ENCODE results near the gene SNAPC1.

SNAPC1 gene

GRCh38 chr14:61836184-61836583, 74.0 kb downstream of the SNAPC1 start:
- no peaks in the 10 kb centered on the region for H3K27me3 ChIP-seq (ENCODE audit: control insufficient read depth, insufficient read depth, low read length)
- no peaks in the 10 kb centered on the region for H3K36me3 ChIP-seq (ENCODE audit: control insufficient read depth, insufficient read depth, low read length)
- no peak overlapping the region for H3K4me3 ChIP-seq (ENCODE audit: low read length)
- H3K9me3 ChIP-seq (ENCODE audit: control insufficient read depth, low read length), result no peaks in the 10 kb centered on the region
- peaks cover 7% of the 10 kb centered on the region for H3K4me1 ChIP-seq (ENCODE audit: control insufficient read depth, insufficient read depth, low read length)
- H3K9ac ChIP-seq (ENCODE audit: low read length), result no peak overlapping the region

- no peaks in the 10 kb centered on the region for H3K27me3 ChIP-seq (ENCODE audit: control insufficient read depth, insufficient read depth, low read length)
- no peak overlapping the region for H3K4me3 ChIP-seq (ENCODE audit: low read length)
- H3K36me3 ChIP-seq (ENCODE audit: control insufficient read depth, insufficient read depth, low read length), result no peaks in the 10 kb centered on the region
- H3K9me3 ChIP-seq (ENCODE audit: control insufficient read depth, low read length), result no peaks in the 10 kb centered on the region
- no peak overlapping the region for H3K9ac ChIP-seq (ENCODE audit: low read length)
- H3K4me1 ChIP-seq (ENCODE audit: control insufficient read depth, insufficient read depth, low read length), result peaks cover 7% of the 10 kb centered on the region
Measured at GRCh38 chr14:61836807-61837206, 74.6 kb downstream of the SNAPC1 start.

GRCh38 chr14:61837336-61838229, 75.4 kb downstream of the SNAPC1 start:
- no peaks in the 10 kb centered on the region for H3K9me3 ChIP-seq (ENCODE audit: control insufficient read depth, low read length)
- H3K4me1 ChIP-seq (ENCODE audit: control insufficient read depth, insufficient read depth, low read length), result peaks cover 7% of the 10 kb centered on the region
- H3K4me3 ChIP-seq (ENCODE audit: low read length), result no peak overlapping the region
- no peak overlapping the region for H3K9ac ChIP-seq (ENCODE audit: low read length)
- H3K36me3 ChIP-seq (ENCODE audit: control insufficient read depth, insufficient read depth, low read length), result no peaks in the 10 kb centered on the region
- H3K27me3 ChIP-seq (ENCODE audit: control insufficient read depth, insufficient read depth, low read length), result no peaks in the 10 kb centered on the region

GRCh38 chr14:61838661-61839245, 76.5 kb downstream of the SNAPC1 start:
- H3K4me3 ChIP-seq (ENCODE audit: low read length), result no peak overlapping the region
- peaks cover 7% of the 10 kb centered on the region for H3K4me1 ChIP-seq (ENCODE audit: control insufficient read depth, insufficient read depth, low read length)
- no peaks in the 10 kb centered on the region for H3K36me3 ChIP-seq (ENCODE audit: control insufficient read depth, insufficient read depth, low read length)
- no peak overlapping the region for H3K9ac ChIP-seq (ENCODE audit: low read length)
- H3K9me3 ChIP-seq (ENCODE audit: control insufficient read depth, low read length), result no peaks in the 10 kb centered on the region
- H3K27me3 ChIP-seq (ENCODE audit: control insufficient read depth, insufficient read depth, low read length), result no peaks in the 10 kb centered on the region

- H3K4me1 ChIP-seq (ENCODE audit: control insufficient read depth, insufficient read depth, low read length), result peaks cover 7% of the 10 kb centered on the region
- H3K36me3 ChIP-seq (ENCODE audit: control insufficient read depth, insufficient read depth, low read length), result no peaks in the 10 kb centered on the region
- H3K9ac ChIP-seq (ENCODE audit: low read length), result no peak overlapping the region
- no peak overlapping the region for H3K4me3 ChIP-seq (ENCODE audit: low read length)
- H3K9me3 ChIP-seq (ENCODE audit: control insufficient read depth, low read length), result no peaks in the 10 kb centered on the region
- no peaks in the 10 kb centered on the region for H3K27me3 ChIP-seq (ENCODE audit: control insufficient read depth, insufficient read depth, low read length)
Measured at GRCh38 chr14:61839507-61839906, 77.3 kb downstream of the SNAPC1 start.

GRCh38 chr14:61841145-61841544, 78.9 kb downstream of the SNAPC1 start:
- Histone ChIP-seq H3K9ac (ENCODE audit: low read length) (no peak overlapping the region), H3K9me3 (ENCODE audit: control insufficient read depth, low read length) (no peaks in the 10 kb centered on the region), H3K4me3 (ENCODE audit: low read length) (no peak overlapping the region), H3K4me1 (ENCODE audit: control insufficient read depth, insufficient read depth, low read length) (peaks cover 7% of the 10 kb centered on the region), H3K36me3 (ENCODE audit: control insufficient read depth, insufficient read depth, low read length) (no peaks in the 10 kb centered on the region), H3K27me3 (ENCODE audit: control insufficient read depth, insufficient read depth, low read length) (no peaks in the 10 kb centered on the region)

Measured in mucosa of stomach (tissue), 1 donor.